Hepatocyte (in vitro differentiated cells): ENCODE results near the gene DCST2.
"Not testable (repeated sequence)": the region's sequence is repeated elsewhere in the genome, so short reads cannot be mapped to it uniquely, and the experiment has no call there.

ENCODE experiments used
- CTCF ChIP-seq: fragments of 200-600 bp; sonication (generic); IDR thresholded peaks from 2 replicates; pipeline ENCODE4 v1.5.1; 2016; ENCODE audit warnings: antibody characterized with exemption, mild to moderate bottlenecking; ENCODE audit not compliant: poor library complexity
- EZH2 ChIP-seq: fragments of 200-600 bp; sonication (generic); IDR thresholded peaks from 2 replicates; pipeline ENCODE4 v1.6.1; 2016; ENCODE audit warnings: antibody characterized with exemption, mild to moderate bottlenecking, borderline replicate concordance
- EZH2phosphoT487 ChIP-seq: fragments of 200-600 bp; sonication (generic); IDR thresholded peaks from one replicate; pipeline ENCODE4 v1.6.1; 2018; ENCODE audit warnings: antibody characterized with exemption, mild to moderate bottlenecking, low read depth, moderate library complexity; ENCODE audit not compliant: unreplicated experiment, severe bottlenecking

- not testable (repeated sequence) for TF ChIP-seq CTCF, EZH2, EZH2phosphoT487
These were observed 55.8 kb downstream of the DCST2 start for GRCh38 chr1:154977762-154978161.
